Stomach smooth muscle (tissue), 2 donors: ENCODE data around the gene KIF26B.

Experiments
- H3K27ac ChIP-seq: one replicate; pipeline ENCODE4 v1.7.0; 2013; ENCODE audit warnings: mild to moderate bottlenecking, low read length, inconsistent platforms
- H3K27me3 ChIP-seq, 2 donors: one replicate each; pipeline ENCODE4 v1.7.0; 2013; ENCODE audit warnings: low read length in 2 of 2; ENCODE audit not compliant: insufficient read depth in 2 of 2, control insufficient read depth in 1 of 2
- H3K36me3 ChIP-seq, 2 donors: one replicate each; pipeline ENCODE4 v1.7.0; 2013; ENCODE audit warnings: low read length in 2 of 2; ENCODE audit not compliant: control insufficient read depth in 2 of 2, insufficient read depth in 2 of 2
- H3K4me1 ChIP-seq: one replicate; pipeline ENCODE4 v1.7.0; 2013; ENCODE audit warnings: low read length; ENCODE audit not compliant: control insufficient read depth, insufficient read depth
- H3K4me3 ChIP-seq, 2 donors: one replicate each; pipeline ENCODE4 v1.7.0; 2013; ENCODE audit warnings: low read length in 2 of 2
- H3K9ac ChIP-seq, 2 donors: one replicate each; pipeline ENCODE4 v1.7.0; 2013; ENCODE audit warnings: low read length in 2 of 2, mild to moderate bottlenecking in 1 of 2
- H3K9me3 ChIP-seq, 2 donors: one replicate each; pipeline ENCODE4 v1.7.0; 2013; ENCODE audit warnings: low read length in 2 of 2; ENCODE audit not compliant: control insufficient read depth in 2 of 2
- donor health status: healthy.
- donor health status: Pancreatic carcinoma.

Gene KIF26B

DNA sequence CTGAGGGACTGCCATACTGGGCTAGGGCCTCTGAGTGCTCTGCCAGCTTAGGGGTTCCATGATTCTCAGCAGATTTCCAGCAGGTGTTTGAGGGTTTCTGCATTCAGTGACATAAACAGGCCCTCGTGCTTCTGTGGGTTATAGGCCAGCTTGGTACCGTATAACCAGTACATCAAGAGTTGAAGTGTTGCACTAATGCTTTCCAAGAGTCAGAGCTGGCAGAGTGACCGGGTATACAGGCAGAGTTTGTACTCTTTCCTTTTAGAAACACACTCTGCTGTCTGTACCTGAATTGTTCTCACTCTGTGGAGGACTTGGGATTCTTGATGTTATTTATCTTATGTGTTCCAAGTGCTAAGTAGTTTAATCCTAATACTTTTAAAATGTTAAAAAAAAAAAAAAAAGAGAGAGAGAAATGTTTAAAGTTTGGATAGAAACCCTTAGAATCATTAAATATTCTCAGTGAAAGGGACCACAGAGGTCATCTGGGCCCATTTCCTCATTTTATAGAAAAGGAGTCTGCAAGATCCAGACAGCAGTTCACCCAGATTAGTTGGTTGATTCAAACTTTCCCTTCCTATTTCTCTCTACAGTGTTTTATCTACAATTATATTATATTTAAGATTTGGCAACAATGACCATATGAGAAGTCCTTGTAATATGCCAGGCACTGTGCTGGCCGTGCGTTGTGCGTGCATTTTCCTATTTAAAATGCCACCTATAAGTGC lies 325.8 kb downstream of the KIF26B start:
- Histone ChIP-seq H3K27me3 (no peaks in the 10 kb centered on the region), H3K9ac (no peak overlapping the region), H3K4me1 (no peaks in the 10 kb centered on the region), H3K36me3 (no peaks in the 10 kb centered on the region), H3K27ac (no peak overlapping the region), H3K9me3 (no peaks in the 10 kb centered on the region), H3K4me3 (no peak overlapping the region)

DNA sequence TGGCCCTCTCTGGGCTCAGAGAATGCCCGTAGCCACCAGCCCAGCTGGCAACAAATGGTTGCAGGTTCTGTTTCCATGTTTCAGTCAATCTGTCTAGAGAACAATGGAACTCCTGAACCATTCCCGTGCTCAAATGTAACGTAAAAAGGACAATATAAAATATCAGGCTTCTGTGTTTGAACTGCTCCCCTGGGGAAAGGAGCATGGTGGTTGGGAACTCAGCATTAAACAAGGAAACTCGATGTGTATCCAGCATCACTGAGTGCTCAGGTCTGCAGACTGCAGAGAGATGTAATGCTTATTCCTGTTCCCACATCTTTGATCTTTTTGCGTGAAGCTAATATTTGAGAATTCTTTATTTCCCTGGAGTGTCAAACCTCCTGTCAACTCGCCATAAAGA lies 326.5 kb downstream of the KIF26B start:
- Histone ChIP-seq H3K9me3 (no peaks in the 10 kb centered on the region), H3K27me3 (no peaks in the 10 kb centered on the region), H3K27ac (no peak overlapping the region), H3K4me3 (no peak overlapping the region), H3K9ac (no peak overlapping the region), H3K36me3 (no peaks in the 10 kb centered on the region), H3K4me1 (no peaks in the 10 kb centered on the region)

DNA sequence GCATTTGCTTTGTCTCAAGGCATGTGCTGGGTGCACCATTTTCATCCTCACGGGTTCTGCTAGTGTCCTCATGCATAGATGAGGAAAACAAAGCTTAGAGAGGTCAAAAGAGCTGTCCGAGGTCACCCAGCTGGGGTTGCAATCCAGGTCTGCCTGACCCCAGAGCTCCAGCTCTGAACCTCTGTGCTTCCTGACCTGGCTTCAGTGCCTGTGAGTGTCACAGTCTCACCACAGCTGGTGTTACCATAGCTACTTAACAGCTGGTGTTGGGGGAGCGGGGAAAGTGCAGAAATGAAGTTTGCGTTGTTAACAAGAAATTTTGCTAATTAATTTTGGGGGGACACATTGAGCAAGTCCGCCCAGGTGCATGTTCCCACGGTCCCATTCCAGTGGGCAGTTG lies 328.5 kb downstream of the KIF26B start:
- H3K27ac ChIP-seq, result no peak overlapping the region
- no peak overlapping the region for H3K4me3 ChIP-seq
- no peaks in the 10 kb centered on the region for H3K27me3 ChIP-seq
- no peak overlapping the region for H3K9ac ChIP-seq
- H3K4me1 ChIP-seq, result no peaks in the 10 kb centered on the region
- H3K36me3 ChIP-seq, result no peaks in the 10 kb centered on the region
- no peaks in the 10 kb centered on the region for H3K9me3 ChIP-seq

DNA sequence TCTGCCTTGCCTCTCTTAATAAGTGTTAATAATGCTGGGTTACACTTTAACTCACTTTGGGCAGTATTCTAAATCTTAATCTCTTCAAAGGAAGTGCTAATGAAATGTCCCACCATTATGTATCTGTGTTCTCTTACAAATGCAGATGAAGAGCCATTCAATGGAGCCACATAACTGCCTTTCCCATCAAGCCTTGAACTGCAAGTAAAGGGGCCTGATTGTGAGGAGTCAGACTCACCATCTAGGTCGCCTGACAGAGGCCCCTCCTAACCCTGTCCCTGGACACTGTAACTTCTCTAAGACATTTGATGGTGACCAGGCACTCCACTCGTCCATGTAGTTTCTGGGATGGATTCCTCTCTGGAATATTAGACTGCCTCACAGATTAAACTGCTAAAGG lies 329.4 kb downstream of the KIF26B start:
- Histone ChIP-seq H3K9ac (no peak overlapping the region), H3K9me3 (no peaks in the 10 kb centered on the region), H3K36me3 (no peaks in the 10 kb centered on the region), H3K27me3 (no peaks in the 10 kb centered on the region), H3K27ac (no peak overlapping the region), H3K4me1 (no peaks in the 10 kb centered on the region), H3K4me3 (no peak overlapping the region)

DNA sequence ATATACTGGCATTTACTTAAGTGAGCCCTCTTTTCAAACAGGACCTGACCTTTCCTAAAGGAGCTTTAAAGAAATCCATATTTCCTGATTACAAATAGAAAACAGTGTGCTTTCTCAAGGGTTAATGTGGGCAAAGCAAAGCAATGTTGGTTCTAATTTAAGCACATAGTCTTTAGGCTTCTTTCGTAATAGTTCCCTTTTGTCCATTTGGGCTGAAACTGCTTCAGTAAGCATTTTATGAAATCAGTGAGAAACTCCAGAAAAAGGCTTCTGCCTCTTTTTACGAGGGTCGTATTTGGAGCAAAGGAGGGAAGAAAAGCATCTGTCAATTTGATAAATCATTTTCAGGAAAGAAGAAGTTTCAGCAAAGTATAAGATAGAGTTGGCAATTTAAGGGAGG lies 331.2 kb downstream of the KIF26B start:
- Histone ChIP-seq H3K4me1 (no peaks in the 10 kb centered on the region), H3K4me3 (no peak overlapping the region), H3K9me3 (no peaks in the 10 kb centered on the region), H3K36me3 (no peaks in the 10 kb centered on the region), H3K9ac (no peak overlapping the region), H3K27ac (no peak overlapping the region), H3K27me3 (no peaks in the 10 kb centered on the region)

DNA sequence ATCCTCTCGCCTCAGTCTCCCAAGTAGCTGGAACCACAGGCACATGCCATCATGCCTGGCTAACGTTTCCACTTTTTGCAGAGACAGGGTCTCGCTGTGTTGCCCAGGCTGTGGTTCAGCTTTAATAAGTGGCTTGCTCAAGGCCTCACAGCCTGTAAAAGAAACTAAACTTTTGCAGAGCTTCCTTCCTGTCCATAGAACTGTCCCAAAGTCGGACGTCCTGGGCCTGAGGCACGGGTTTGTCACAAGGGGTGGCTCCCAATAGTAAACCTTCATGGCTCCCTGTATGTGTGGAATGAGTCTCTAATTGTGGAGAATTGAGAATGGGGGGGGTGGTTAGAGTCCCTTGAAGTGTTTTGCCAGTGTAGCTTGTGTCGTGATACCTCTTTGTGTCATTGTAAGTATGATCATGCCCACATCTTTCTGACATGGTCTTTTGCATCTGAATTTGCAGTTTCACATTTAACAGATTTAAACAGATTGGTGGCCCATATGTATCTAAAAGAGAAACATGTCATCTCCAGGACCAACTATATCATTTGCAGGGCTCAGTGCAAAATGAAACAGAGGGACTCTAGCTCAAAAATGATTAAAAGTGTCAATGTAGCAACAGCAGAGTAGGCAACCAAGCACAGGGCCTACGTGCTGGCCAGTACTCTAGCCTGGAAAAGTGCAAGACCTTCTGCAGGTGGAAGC lies 332.1 kb downstream of the KIF26B start:
- Histone ChIP-seq H3K27ac (no peak overlapping the region), H3K36me3 (no peaks in the 10 kb centered on the region), H3K4me3 (no peak overlapping the region), H3K4me1 (no peaks in the 10 kb centered on the region), H3K9ac (no peak overlapping the region), H3K9me3 (no peaks in the 10 kb centered on the region), H3K27me3 (peaks cover 0 to under 1% of the 10 kb centered on the region in 2 donors)

DNA sequence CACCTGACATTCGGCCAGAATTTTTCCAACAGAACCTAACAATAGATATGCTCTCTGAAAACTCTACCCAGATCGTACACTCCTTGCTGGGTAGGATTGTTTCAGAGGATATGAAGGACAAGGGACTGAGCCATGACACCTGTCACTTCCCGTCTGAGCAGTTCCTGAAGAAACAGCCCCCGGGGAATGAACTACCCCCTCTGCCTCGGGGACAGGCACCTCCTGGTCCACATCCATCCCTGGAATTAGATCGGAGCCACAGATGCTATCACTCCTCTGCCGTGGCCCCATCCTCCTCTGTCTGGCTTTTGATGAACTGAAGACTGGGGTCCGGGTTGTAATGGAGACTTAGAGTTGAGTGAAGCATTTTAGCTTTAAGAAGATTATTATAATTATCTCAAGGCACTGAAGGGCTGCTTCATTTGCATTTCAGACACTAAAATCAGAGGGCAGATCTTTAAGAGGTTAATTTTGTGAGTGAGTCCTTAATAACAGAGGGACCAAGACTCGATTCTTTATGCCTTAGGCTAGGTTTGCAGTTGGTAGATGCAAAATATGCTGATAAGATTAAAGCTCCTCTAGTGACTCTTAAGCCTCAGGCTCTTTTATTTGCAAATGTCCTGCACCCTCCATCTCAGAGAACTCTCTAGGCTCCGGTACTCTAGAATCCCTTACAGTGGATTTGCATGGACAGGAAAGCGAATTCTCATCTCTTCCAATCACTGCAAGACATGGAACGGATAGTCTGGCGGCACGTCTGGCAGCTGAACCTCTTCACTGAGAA lies 333.8 kb downstream of the KIF26B start:
- H3K4me3 ChIP-seq, result no peak overlapping the region
- H3K27ac ChIP-seq, result no peak overlapping the region
- H3K27me3 ChIP-seq, result peaks cover 0 to 2% of the 10 kb centered on the region in 2 donors
- no peaks in the 10 kb centered on the region for H3K9me3 ChIP-seq
- no peaks in the 10 kb centered on the region for H3K4me1 ChIP-seq
- no peak overlapping the region for H3K9ac ChIP-seq
- no peaks in the 10 kb centered on the region for H3K36me3 ChIP-seq

DNA sequence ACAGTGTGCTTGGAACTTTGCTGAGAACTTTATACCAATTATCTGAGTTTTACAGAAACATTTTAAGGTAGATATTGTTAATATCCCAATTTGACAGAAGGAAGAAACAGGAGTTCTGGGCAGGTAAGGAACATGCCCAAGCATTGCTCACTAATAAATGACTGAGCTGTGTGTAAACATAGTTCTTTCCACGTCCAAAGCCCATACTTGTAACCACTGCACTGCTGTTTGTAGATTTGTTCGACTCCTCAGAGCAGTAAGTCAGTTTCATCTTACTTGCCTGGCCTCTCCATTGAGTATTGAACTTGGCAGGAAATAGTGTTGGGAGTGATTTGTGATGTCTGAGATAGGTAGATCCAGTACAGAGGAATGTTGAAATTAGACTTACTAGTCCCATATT lies 335.1 kb downstream of the KIF26B start:
- Histone ChIP-seq H3K4me3 (no peak overlapping the region), H3K36me3 (no peaks in the 10 kb centered on the region), H3K9ac (no peak overlapping the region), H3K27me3 (peaks cover 0 to 2% of the 10 kb centered on the region in 2 donors), H3K27ac (no peak overlapping the region), H3K4me1 (no peaks in the 10 kb centered on the region), H3K9me3 (no peaks in the 10 kb centered on the region)

DNA sequence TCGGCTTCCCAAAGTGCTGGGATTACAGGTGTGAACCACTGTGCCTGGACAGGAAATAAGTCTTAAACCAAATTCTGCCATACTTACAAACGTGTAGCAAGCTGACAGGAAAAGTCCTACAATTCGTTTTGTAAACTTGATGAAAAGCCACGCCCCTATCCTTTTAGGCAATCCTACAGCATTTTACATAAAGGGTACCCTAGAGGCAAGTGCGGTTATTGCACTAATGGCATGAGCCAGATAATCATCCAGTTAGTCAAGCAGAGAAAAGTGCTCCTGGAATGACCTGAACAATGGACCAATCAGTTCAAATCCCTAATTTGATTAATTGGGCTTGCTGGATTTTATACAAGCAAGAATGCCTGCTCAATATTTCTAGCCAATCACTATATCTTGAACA lies 338.2 kb downstream of the KIF26B start:
- Histone ChIP-seq H3K36me3 (no peaks in the 10 kb centered on the region), H3K27ac (no peak overlapping the region)

DNA sequence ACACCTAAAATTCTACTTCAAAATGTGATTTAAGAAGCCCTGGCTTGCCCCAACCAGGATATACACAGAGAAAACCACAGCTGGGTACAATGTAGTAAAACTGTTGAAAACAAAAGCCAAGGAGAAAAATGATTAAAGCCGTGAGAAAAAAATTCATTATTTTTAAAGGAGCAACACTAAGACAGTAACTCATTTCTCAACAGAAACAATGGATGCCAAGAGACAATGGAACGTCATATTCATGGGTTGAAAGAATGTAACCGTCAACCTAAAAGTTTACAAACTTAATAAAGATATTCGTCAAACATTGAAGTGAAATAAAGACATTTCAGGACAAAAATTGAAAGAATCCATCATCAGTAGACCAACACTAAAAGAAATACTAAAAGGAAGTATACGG lies 340.9 kb downstream of the KIF26B start:
- H3K36me3 ChIP-seq, result no peaks in the 10 kb centered on the region
- no peaks in the 10 kb centered on the region for H3K4me1 ChIP-seq
- H3K9me3 ChIP-seq, result no peaks in the 10 kb centered on the region
- peaks cover 0 to 2% of the 10 kb centered on the region in 2 donors for H3K27me3 ChIP-seq
- no peak overlapping the region for H3K4me3 ChIP-seq
- no peak overlapping the region for H3K9ac ChIP-seq
- no peak overlapping the region for H3K27ac ChIP-seq

More for the DNA sequence above, 338.2 kb downstream of the KIF26B start:
- no peak overlapping the region for H3K4me3 ChIP-seq
- H3K27me3 ChIP-seq, result peaks cover 0 to 2% of the 10 kb centered on the region in 2 donors
- no peaks in the 10 kb centered on the region for H3K4me1 ChIP-seq
- no peaks in the 10 kb centered on the region for H3K9me3 ChIP-seq
- no peak overlapping the region for H3K9ac ChIP-seq
